Measurements from ENCODE around the gene COG4.
"Not testable (repeated sequence)": the region's sequence is repeated elsewhere in the genome, so short reads cannot be mapped to it uniquely, and the experiment has no call there.

The COG4 gene

GRCh38 chr16:70454222-70455034 is 68.9 kb downstream of the COG4 start, which contains the start of gene FCSK:
TSS of gene FCSK (plus strand) at chr16:70454595. CDS start at chr16:70463191, 8,596 bp downstream.
- peak; percentile 35 for DNase-seq (ENCODE audit: low read depth)

GRCh38 chr16:70453892-70454221 is 69.5 kb downstream of the COG4 start:
- DNase-seq (ENCODE audit: low read depth) = no peak

- no peak for DNase-seq (ENCODE audit: low read depth)
Observed at GRCh38 chr16:70453117-70453891, 70.0 kb downstream of the COG4 start.

- DNase-seq (ENCODE audit: low read depth) = not testable (repeated sequence)
Observed at GRCh38 chr16:70451004-70451340, 72.4 kb downstream of the COG4 start.

DNA sequence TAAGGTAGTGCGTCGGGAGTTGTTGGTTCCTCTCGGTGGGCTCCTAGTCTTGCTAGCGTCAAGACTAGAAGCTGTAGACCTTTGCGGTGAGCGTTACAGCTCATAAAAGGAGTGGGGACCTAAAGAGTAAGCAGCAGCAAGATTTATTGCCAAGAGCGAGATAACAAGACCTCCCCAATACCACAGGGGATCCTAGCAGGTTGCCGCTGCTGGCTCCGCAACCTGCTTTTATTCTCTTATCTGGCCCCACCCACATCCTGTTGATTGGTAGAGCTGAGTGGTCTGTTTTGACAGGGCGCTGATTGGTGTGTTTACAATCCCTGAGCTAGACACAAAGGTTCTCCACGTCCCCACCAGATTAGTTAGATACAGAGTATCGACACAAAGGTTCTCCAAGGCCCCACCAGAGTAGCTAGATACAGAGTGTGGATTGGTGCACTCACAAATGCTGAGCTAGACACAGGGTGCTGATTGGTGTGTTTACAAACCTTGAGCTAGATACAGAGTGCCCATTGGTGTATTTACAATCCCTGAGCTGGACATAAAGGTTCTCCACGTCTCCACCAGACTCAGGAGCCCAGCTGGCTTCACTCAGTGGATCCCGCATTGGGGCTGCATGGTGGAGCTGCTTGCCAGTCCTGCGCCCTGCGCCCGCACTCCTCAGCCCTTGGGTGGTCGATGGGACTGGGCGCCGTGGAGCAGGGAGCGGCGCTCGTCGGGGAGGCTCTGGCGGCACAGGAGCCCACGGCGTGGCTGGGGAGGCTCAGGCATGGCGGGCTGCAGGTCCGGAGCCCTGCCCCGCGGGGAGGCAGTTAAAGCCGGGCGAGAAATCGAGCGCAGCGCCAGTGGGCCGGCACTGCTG is 73.0 kb downstream of the COG4 start:
- DNase-seq (ENCODE audit: low read depth) = not testable (repeated sequence)

- DNase-seq (ENCODE audit: low read depth) = no peak
Observed at GRCh38 chr16:70448075-70448474, 75.3 kb downstream of the COG4 start.

DNA sequence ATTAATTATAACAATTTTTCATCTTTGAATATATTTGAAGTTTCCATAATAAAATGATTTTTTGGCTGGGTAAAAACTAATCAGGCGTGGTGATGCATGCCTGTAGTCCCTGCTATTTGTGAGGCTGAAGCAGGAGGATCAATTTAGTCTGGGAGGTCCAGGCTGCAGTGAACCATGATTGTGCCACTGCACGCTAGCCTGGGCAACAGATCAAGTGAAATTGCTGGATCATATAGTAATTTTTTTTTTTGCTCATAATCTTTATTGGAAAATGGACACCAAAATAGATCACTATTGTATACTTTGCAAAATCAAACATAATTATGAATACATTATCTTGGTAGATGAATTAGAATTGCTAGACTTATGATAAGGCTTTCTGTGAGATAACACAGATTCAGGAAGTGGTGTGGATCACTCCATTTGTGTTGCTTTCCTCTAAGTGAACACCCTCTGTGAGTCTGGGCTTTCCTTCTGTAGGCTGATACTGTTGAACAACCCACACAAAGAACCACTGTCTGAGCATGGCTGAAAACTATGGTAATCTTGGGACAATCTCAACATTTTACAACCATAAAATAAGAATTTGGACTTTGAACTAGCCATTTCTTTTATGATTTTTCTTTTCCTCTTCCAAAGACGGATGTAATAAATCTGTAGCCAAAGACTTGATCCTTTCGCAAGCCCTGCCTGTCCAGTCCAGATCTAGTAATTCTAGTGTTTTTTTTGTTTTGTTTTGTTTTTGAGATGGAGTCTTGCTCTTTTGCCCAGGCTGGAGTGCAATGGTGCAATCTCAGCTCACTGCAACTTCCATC is 78.9 kb downstream of the COG4 start:
- no peak for DNase-seq (ENCODE audit: low read depth)

- DNase-seq (ENCODE audit: low read depth) = no peak
Observed at GRCh38 chr16:70442344-70442743, 81.0 kb downstream of the COG4 start.

DNA sequence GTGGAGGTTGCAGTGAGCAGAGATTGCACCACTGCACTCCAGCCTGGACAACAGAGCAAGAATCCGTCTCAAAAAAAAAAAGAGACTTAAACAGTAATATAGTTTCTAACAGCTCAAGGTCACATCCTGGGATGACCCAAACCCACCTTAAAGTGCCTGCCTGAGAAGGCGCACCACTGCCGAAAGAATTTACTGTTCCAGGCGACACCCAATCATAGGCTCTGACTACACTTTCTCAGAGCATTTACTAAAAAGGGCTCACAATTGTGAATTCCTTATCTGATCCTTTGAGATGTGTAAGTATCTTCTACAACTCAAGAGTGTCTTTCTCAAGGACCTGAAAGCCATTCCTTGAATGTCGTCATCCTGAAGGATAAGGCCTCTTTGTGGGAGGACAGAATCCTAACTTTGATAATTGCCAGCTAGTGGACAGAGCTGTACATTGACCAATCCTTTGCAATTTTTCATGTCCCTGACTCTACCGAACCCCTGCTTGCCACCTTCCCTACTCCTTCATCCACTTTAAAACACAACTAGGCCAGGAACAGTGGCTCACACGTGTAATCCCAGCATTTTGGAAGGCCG is 81.9 kb downstream of the COG4 start:
- DNase-seq (ENCODE audit: low read depth) = no peak

GRCh38 chr16:70440009-70440692 is 83.2 kb downstream of the COG4 start:
- DNase-seq (ENCODE audit: low read depth) = no peak

DNA sequence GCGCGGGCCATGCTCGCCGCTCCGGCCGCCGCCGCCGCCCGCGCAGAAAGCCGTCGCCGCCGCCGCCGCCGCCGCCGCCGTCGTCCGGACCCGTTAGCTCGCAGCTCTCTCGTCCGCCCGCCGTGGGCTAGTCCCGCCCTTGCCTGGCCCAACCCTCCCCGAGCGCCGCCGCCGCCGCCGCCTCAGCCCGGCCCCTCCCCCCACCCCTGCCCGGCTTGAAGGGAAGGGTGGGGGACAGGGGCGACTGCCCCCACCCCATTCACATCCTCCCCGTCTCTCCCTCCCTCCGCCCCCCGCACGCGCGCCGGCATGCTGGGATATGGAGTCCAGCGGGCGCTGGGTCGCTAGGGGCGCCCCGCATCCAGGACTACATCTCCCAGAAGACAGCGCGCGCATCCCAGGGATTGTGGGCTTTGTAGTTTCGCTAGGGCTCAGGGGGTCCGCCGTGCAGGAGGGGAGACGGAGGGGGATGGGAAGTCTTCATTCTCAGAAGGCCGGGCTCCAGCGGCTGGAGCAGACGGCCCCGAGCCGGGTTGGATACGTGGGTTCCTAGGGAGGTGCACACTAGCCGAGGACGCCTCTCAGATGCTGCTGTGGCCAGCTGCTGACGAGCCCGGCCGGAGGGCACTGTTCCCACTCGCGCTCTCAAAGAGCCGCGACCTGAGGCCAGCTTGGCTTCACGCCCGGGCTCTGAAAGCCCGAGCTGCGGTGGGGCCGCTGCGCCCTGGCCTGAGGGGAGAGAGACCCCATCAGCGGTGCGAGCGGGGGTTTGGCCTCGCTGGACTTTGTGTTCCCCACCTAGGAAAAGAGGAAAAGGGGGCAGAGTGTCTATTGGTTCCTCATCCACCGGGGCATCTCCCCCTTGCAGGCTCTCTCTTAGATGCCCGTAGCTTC is 84.1 kb downstream of the COG4 start, which contains the start of gene ST3GAL2:
TSS of gene ST3GAL2 (minus strand) at position 132 of the 894 bp plus-strand sequence. CDS start 40,570 bp downstream, outside the sequence.
- peak; percentile 56 for DNase-seq (ENCODE audit: low read depth)

GRCh38 chr16:70438585-70438968 is 84.8 kb downstream of the COG4 start:
- DNase-seq (ENCODE audit: low read depth) = no peak

GRCh38 chr16:70437582-70438557 is 85.5 kb downstream of the COG4 start:
- peak; percentile 20 for DNase-seq (ENCODE audit: low read depth)

DNA sequence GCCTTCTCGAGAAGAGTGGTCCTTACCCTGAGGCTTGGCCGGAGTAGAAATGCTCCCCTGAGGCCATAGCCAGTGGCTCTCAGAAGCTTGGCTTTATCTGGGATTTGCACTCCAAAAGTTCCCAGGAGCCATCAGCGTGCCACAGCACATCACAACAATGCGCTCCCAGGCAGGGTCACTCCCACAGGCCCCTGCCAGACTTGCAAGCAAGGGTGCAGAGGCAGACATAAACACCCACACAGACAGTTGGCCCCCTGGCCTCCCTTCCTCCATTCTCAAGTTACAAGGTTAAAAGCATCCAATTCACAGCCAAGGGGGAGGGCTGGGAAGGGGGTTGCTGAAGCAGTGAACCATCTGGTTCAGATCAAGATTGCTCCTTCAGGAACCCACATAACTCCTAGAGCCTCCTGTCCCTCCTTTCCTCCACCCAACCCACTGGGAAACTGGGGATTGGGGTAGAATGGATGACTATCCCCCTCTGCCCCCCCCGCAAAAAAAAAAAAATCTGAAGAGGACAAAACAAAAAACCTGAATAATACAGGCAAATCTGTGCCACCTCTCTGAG is 86.3 kb downstream of the COG4 start:
- DNase-seq (ENCODE audit: low read depth) = no peak

DNA sequence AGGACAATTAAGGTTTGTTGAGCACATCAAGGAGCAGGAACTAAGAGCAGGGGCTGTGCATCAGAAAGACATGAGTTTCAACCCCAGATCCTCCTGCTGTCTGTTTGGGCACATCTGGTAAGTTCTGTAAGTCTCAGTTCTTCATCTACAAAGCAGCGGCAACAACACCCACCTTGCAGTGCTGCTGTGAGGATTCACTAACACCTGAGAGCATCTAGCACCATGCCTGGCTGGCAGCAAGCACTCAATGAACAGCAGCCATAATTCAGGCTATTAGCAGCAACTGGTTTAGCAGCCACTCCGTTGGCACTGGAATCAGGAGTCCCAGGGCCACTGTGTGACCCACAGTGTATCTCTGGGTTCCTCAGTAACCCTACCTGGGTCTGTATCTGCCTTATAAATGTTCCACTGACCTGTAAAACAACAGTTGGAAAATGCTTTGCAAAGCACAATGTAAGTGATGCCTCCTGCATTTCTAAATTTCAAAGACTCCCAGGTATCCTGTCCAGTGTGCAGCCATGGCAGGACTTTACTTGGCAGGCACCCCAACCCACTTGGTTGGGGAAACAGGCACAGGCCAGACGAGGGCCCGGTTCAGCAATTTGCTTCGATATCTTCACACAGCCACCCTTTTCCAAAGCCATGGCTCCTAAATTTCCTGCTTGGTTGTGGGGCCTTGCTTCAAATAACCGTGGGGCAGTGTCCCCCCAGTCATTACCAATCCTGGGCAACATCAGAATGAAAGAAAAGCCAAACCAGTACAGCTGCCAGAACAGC is 88.7 kb downstream of the COG4 start:
- DNase-seq (ENCODE audit: low read depth) = no peak

DNA sequence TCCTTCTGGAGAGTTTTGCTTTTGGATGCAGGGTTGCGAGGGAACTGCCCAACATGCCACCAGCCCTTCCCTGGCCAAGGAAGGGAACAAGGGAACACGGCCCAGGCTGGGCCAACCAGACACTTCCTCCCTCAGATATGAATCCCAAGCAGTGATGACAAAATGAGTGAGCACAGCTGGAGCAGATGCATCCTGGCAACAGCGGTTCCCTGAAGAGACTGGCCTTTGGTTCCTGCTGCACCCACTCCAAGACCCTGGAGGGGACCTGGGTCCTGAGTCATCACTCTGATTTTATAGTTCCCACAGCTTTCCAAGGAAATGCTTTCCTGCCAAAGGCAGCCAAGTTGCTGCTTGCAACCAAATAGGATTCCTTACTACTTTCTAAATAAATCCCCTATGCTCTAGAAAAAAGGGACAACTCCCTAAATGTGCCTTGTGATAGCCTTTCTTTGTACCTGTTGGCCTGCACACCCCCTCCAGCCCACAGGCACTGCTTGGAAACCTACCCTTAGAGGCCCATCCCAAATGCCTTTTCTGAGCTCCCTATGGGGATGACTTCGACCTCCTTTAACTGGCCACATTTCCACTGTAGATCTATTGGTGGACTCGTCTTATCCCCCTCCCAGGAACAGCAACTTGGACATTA is 89.8 kb downstream of the COG4 start:
- peak; percentile 45 for DNase-seq (ENCODE audit: low read depth)

All from HS-5 (cell line).